GM19372 (cell line): ENCODE measurements around the gene LRP1.

Experiments
- ATAC-seq: cut with Tn5 transposase; IDR thresholded peaks from one replicate; pipeline ENCODE4 v1.9.1; 2021; ENCODE audit warnings: mild to moderate bottlenecking, low read depth, moderate library complexity; ENCODE audit not compliant: unreplicated experiment

The LRP1 gene

DNA sequence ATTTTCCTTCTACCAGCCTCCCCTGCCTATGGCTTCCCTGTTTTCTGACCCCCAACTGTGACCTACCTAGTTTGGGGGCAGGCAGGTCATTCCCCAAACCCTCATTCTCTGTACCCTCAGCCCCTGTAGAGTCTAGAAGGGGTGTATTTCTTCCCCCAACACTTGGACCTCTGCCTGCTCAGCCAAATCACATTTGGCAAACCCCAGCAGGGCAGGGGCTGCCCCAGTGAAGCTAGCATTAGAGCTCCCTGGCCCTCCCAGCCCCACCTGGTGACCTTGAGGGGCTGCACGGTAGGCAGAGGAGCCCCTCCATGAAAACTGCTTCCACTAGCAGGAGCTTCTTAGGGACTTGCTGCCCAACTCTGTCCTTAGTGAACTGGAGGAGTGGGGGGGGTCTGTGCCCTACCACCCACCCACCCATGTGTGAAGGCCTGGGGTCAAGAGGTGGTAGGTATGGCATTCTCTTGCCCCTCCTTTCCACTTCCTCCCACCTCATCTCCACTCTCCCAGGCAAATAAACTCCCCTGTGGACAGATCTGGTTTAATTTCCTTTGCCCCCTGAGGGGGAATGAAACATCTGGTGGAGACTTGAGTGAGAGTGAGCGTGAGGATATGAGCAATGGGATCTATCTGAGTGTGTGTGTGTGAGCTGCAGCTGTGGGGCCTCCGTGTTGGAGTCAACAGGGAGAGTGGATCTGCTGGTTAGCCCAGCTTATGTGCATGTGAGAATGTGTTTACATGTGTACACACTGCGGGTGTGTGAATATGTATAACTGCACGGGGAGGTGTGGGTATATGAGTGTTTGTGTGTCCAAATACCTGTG lies 90.0 kb downstream of the LRP1 start:
- ATAC-seq, result no peak

- no peak for ATAC-seq
Observed at GRCh38 chr12:57219205-57219992, 91.1 kb downstream of the LRP1 start.

GRCh38 chr12:57219993-57220754 lies 91.9 kb downstream of the LRP1 start:
- ATAC-seq, result no peak

DNA sequence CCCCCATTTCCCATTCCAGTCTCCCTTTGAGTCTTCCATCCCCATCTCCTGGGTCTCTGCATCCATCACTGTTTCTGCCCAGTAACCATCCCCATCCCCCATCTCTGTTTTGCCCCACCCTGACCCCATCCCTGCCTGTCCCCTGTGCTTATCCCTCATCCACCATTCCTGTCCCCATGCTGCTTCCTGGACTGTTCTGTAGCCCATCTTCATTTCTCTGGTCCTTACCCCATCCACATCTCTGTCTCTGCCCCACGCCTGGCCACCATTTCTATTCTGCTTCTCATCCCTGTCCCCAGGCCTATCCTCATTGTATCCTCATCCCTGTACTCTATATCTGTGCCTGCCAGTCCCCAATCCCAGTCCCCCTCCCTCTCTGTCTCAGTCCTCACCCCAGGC lies 92.5 kb downstream of the LRP1 start:
- ATAC-seq, result no peak

DNA sequence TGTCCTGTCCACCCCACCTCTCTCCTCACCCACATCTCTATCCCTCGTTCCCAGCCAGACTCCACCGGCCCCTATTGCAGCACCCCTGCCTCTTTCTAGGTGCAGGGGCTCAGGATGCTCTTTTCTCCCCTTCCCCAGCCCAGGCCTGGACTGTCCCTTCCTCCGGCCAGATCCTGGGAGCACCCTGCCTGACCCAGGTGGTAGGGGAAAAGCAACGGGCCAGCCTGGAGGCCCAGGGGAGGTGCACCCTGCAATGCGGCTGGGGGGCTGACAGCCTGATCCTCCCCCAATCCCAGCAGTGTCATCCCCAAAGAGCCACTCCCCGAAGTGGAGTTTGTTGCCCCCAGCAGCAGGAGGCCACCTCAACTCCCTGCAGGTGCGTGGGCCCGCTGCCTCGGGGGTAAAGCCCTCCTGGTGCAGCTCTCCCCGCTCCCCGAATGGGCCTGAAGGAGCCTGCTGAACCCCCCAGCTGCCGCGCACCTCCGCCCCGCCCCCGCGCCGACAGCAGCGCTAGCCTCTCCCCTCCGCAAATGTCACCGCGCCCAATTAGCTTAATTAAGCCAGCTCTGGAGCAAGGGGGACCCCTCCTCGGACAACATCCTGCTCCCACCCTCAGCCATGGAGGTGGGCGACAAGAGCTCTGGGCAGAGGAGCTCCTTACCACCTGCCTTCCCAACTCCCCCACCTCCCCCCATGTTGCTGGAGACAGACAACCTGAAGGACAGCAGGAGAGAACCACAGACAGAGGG lies 93.1 kb downstream of the LRP1 start:
- ATAC-seq, result no peak

GRCh38 chr12:57222286-57223190 lies 94.3 kb downstream of the LRP1 start:
- no peak for ATAC-seq

DNA sequence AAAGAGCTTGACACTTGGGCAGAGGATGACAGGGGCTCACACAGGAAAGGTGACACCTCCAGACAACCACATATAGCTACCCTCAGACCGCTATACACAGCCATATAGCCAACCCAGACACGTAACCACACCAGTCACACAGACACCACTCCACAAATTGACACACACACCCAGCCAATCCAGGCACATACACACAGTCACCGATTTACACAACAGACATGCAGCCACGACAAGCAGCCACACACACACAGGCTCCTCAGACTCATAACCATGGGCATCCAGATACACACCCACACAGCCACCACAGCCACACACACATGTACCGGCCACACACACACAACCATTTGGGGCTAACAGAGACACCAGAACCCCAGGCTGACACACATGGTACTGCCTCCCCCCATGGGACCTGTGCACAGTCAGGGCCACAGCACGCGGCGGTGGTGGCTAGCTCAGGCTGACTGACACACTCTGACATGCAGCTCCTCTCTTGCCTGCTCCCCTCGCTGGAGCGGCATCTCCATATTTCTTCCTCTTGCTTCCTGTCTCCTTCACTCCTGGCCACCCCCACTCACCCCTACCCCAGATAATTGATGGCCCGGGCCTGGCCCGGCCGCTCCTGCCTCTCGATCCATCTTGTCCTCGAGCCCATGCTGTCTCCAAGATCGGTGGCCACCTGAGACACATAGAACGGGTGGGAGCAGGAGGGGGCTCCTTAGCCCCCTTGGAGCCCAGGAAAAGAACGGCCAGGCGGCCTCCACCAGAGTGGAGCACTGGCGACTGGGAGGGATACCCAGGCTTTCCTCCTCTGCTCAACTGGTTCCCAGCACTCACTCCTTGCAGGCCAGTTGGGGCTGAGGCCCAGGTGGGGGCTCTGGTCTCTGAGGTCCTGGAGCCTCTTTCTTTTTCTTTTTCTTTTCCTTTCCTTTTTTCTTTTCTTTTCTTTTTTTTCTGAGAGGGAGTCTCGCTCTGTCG lies 95.2 kb downstream of the LRP1 start:
- ATAC-seq, result no peak

DNA sequence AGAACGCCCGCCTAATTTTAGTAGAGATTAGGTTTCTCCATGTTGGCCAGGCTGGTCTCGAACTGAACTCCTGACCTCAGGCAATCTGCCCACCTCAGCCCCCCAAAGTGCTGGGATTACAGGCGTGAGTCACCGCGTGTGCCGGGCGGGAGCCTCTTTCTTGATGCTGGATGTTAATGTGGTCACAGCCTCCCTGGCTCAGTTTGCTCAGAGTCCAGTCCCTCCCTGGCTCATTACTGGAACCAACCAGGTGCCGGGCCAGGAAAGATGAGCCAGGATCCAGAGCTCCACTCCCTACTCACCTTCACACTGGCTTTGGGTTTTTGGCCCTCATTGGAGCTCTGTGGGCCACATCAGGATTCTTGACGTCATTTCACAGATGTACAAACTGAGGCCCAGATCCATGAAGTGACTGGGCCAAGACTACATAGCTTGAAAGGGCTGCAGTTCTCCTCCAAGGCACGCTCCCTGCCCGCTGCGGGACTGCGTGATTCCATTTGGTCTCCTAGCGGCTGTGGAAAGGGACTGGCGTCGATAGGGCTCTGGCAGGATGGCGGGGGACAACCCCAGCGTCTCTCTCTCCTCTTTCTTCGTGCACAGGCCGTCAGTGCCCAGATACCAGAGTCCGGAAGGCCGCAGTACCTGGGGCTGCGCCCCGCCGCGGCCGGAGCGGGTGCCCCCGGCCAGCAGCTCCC lies 96.1 kb downstream of the LRP1 start:
- ATAC-seq, result no peak

DNA sequence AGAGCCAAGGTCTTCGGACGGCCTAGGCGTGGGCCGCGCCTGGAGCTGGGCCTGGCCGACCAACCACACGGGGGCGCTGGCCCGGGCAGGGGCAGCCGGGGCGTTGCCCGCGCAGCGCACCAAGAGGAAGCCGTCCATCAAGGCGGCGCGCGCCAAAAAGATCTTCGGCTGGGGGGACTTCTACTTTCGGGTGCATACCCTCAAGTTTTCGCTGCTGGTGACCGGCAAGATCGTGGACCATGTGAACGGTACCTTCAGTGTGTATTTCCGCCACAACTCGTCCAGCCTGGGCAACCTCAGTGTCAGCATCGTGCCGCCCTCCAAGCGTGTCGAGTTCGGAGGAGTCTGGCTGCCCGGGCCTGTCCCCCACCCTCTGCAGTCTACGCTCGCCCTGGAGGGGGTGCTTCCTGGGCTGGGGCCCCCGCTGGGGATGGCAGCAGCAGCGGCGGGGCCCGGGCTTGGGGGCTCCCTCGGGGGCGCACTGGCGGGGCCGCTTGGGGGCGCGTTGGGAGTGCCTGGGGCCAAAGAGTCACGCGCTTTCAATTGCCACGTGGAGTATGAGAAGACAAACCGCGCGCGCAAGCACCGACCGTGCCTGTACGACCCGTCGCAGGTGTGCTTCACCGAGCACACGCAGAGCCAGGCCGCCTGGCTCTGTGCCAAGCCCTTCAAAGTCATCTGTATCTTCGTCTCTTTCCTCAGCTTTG lies 96.8 kb downstream of the LRP1 start:
- no peak for ATAC-seq

DNA sequence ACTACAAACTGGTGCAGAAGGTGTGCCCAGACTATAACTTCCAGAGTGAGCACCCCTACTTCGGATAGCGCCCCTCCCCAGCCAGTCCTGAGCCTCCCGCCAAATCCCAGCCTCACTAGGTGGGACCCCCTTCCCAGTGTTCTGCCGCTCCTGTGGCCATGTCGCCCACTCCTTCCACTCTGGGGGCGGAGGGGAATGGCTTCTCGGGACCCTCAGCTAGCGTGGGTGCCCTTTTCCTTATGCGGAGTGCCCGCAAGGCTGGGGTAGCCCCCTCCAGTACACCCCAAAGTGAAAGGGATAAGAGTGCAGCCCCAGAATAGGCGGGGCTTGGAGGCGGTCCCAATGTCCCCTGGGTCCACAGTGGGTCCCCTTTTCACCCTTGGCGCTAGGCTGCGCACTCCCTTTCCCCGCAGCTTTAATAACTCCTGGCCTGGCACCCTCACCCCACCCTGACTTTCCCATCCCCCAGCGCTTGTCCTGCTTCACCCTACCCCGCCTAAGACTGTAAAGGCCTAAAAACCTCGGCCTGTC lies 97.5 kb downstream of the LRP1 start:
- no peak for ATAC-seq

- ATAC-seq, result no peak
Observed at GRCh38 chr12:57226588-57227314, 98.5 kb downstream of the LRP1 start.

- ATAC-seq, result no peak
Observed at GRCh38 chr12:57227315-57228115, 99.2 kb downstream of the LRP1 start.

DNA sequence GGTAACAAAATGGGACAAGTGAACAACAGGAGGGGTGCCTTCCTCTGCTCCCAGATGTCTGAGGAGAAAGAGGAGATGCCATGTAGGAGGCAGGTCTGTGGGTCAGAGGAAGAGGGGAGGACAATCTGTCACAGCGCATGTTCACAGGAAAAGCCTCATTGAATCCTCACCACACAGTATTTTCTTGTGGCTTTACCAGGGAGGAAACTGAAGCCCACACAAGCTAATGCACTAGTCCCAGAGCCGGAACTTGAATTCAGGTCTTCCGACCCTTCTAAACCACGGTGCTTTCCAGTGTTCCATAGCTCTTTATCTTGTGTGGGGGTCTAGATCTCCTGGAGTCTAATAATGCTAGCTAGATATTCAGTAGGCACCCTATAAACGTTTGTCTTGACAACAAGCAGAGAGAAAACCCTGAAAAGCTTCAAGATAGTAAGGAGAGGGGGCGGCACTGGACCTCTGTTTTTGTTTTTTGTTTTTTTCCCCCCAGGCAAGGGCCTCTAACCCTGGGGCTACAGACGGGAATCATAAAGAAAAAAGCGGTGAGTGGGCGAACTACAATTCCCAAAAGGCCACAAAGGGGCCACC lies 100.9 kb downstream of the LRP1 start:
- no peak for ATAC-seq

GRCh38 chr12:57229634-57230380 lies 101.5 kb downstream of the LRP1 start, which contains the start of gene SHMT2:
SHMT2 (plus strand) TSS chr12:57229711; CDS start chr12:57229779, 68 bp downstream.
- peak; percentile 56 for ATAC-seq
